ENCODE results near the gene DMGDH.
"Not testable (repeated sequence)": the region's sequence is repeated elsewhere in the genome, so short reads cannot be mapped to it uniquely, and the experiment has no call there.

DMGDH gene

DNA sequence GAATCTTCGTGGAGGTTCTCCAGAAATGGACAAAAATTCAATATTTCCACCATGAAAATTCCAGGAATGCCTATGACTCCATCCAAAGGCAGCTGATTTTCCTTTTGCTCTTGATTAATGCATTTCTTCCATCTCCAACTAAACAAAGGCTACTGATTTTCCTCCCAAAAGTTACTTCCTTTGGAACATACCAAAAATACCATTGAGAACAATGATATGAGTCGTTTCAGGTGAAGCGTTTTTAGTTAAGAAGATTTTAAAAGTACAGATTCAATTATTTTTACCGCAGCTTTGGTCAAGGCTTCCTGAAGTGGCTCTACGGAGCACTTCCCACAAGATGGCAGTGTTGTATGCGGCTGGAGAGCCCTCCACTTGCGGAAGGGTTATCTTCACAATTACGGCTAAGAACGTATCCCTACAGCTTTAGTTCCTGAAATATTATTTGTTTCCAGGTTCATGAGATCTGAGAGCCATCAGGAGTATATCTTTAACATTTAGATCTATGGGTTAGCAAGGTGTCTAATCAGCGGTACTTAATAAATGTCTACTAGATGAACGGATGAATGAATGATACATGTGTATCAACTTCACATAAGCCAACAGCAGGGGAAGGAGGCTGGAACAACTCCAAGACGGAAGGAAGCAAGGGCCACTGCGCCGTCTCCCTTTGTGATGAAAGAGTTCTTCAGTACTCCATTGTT lies 48.5 kb downstream of the DMGDH start:
- in situ Hi-C loops (cut with MboI; ENCODE audit: low sequenced_read_pairs) = no loop called here

DNA sequence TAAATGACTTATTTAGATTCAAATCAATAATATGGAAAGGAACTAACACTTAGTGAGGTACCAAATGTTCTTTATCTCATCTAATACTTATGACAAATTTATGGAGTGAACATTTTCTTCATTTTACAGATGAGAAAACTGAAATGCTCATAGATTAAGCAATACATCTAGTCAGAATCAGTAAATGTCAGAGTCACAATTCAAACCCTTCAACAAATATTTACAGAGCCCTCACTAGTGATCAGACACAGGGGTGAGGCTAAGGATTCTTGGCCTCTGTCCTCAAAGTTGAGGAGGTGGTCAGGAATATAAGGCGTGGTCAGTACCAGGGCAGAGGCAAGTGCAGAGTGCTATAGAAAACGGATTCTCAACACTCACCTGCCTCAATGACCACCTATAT lies 54.8 kb downstream of the DMGDH start:
- in situ Hi-C loops (cut with MboI; ENCODE audit: low sequenced_read_pairs) = no loop called here

- in situ Hi-C loops (cut with MboI; ENCODE audit: low sequenced_read_pairs) = no loop called here
These were observed 57.6 kb downstream of the DMGDH start for GRCh38 chr5:79011869-79012268.

DNA sequence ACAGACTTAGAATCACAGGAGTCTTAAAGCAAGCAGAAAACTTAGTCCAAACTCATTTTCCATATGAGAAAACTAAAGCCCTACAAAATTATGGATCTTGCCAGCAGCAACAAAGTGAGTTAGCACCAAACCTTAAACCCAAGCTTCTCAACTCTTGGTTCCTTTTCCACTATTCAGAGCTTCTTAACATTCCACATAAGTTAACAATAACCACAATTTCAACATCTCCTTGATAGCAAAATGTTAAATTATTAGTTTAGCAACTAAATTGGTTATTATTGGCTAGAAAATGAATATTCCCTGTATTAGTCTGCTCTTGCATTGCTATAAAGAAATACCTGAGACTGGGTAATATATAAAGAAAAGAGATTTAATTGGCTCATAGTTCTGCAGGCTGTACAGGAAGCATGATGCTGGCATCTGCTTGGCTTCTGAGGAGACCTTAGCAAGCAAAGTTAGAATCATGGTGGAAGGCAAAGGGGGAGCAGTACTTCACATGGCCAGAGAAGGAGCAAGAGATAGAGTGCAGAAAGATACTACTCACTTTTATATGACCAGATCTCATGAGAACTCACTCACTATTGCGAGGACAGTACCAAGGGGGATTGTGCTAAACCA lies 58.1 kb downstream of the DMGDH start:
- in situ Hi-C loops (cut with MboI; ENCODE audit: low sequenced_read_pairs) = no loop called here

- in situ Hi-C loops (cut with MboI; ENCODE audit: low sequenced_read_pairs) = no loop called here
These were observed 61.1 kb downstream of the DMGDH start for GRCh38 chr5:79008362-79008761.

- in situ Hi-C loops (cut with MboI; ENCODE audit: low sequenced_read_pairs) = no loop called here
These were observed 61.6 kb downstream of the DMGDH start for GRCh38 chr5:79007872-79008271.

DNA sequence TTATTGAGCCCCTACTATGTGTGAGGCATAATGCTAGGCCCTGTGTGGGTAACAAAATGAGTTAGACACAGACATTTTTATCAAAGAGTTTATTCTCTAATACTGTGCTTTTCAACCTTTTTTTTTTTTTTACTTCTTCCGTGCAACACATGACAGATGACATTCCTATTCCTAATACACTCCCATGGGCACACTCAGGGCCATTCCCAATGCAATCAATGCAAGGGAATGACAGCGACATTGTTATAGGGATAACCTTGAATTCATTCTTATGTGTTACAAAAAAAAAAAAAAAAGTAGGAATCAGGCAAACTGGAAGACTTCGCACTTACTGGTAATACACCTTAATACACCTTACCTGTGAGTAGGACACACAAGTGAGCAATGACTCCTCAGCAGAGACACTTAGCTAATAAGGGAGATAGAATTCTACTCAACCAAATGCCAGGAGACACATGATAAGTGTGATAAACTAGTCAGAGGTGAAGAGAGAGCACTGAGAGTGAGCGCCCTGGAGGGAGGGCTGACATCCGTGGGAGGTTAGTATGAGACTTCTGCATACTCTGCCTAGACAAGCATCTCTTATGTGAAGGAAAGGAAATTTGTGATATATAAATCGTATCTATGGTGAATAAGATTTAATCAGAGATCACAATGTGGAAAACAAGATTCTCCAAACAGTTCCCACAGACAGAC lies 63.4 kb downstream of the DMGDH start:
- in situ Hi-C loops (cut with MboI; ENCODE audit: low sequenced_read_pairs) = no loop called here

DNA sequence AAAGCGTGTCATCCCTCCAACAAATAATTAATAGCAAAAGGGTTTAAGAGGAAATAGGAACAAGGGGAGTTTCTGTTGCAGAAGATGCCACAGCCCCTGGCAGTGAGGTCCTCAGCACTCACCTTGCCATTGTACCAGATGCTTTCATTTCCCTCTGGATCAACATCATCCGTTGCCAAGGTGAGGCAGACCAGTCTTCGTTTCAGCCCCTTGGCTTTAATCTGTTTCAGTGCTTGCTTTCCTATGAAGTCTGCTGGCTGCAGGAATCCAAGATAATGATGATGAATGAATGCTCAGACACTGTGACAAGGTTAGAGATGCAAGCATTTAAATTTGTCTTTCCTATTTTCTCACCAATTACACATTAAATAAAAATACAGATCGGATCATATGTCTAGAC lies 64.3 kb downstream of the DMGDH start:
- in situ Hi-C loops (cut with MboI; ENCODE audit: low sequenced_read_pairs) = no loop called here

DNA sequence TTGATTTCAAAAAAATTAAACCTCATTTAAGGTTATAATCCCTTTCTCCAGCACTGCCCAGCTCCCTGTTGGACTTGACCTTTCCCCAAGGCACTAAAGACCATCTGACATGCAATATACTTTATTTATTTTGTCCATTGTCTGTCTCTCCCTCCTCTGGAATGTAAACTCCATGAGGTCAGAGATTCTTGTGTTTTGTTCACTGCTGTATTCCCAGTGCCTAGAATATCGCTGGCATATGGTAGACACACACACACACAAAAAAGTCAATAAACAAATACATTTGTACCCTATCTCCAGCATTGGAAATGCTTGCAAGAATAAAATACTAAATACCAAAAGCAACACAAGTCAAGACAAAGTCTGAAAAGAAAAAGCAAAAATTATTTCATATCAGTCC lies 67.1 kb downstream of the DMGDH start:
- in situ Hi-C loops (cut with MboI; ENCODE audit: low sequenced_read_pairs) = no loop called here

GRCh38 chr5:79001471-79001870 lies 68.0 kb downstream of the DMGDH start:
- in situ Hi-C loops (cut with MboI; ENCODE audit: low sequenced_read_pairs) = no loop called here

GRCh38 chr5:78997090-78997489 lies 72.4 kb downstream of the DMGDH start:
- in situ Hi-C loops (cut with MboI; ENCODE audit: low sequenced_read_pairs) = no loop called here

DNA sequence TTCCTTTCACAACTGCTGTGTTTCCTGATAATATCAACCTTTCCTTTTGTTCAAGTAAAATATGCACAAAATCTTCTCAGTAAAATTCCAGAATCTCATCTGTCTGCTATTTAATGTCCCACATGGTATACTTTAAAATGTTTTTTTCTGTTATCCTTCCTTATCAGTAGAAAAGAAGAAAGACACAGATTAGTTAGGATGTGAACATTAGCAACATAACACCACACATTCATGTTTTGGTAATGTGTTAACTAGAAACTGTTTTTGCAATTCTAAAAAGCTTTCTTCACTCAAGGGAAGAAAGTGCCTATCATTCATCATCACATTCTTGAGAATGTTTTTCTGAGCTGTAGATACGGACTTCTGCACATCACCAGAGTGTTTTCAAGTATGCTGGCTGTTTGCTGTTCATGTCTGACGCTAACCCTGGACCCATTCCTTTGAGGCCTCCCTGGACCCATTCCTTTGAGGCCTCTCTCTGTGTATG lies 73.9 kb downstream of the DMGDH start:
- in situ Hi-C loops (cut with MboI; ENCODE audit: low sequenced_read_pairs) = no loop called here

DNA sequence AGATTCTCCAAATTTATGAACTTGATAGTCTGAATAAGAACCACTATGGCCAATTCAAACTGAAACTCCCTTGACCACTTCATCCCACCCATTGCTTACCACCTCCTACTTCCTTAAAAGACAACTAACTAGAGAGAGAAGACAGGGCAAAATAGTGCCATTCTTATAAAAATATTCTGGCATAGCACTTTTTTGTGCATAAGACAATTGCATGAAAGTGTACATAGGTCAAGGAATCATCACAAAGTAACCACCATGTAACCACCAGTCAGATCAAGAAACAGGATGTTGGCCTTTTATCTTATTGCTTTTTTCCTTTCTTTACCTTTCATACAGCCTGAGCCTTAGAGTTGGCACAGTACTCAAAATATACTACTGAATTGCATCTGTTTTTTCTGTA lies 76.3 kb downstream of the DMGDH start:
- in situ Hi-C loops (cut with MboI; ENCODE audit: low sequenced_read_pairs) = no loop called here

GRCh38 chr5:78992146-78992545 lies 77.3 kb downstream of the DMGDH start:
- in situ Hi-C loops (cut with MboI; ENCODE audit: low sequenced_read_pairs) = no loop called here

GRCh38 chr5:78989080-78989479 lies 80.4 kb downstream of the DMGDH start:
- in situ Hi-C loops (cut with MboI; ENCODE audit: low sequenced_read_pairs) = no loop called here

DNA sequence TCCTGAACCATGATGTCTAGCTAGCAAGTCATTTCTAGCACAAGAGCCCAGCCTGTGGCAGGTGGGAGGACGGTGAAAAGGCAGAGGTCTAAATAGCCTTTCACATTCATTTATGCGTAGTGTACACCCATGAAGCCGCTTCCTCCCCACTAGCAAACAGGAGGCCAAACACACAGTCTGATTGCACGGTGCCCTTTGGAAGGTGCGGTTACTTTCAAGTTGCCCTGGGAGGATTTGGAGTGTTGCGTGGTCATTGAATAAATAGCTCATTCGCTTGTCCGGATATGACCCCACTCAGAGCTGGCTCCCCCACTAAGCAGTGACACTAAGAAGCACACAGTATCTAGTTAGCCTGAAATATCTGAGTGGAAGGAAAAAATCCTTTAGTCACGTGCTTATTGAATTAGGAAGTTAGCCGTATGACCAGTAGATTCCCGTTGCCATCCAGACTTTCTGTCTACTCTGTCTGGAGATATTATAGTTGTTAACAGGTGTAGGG lies 83.7 kb downstream of the DMGDH start:
- in situ Hi-C loops (cut with MboI; ENCODE audit: low sequenced_read_pairs) = no loop called here

DNA sequence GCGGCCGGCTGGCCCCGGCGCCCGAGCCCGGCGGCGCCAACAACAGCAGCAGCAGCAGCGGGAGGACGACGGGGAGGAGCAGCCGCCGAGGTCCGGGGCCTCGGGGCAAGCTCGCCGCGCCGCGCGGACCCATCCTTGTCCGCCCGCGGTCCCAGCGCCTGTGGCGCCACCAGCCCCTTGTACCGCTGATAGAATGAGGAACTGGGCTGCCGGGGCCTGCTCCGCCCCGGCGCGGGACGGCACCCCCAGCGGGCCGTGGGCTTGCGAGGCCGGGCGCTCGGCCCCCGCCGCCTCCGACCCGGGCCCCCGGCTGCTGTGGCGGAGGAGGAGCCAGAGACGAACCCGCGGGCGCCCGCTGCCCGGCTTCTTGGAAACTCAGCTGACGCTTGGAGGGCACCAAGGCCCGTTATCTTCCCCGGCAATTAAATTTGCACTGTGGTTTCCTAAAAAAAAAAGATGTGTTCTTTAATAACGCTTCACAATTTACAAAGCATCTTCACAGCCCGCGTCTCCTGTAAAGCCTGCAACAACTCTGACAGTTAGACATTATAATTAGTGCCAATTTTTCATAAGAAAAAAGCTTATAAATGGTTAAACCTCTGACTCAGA lies 84.3 kb downstream of the DMGDH start, which contains the start of gene ARSB:
TSS of gene ARSB (minus strand) at position 195 of the 609 bp plus-strand sequence. CDS start at position 133, 62 bp downstream.
- in situ Hi-C loops (cut with MboI; ENCODE audit: low sequenced_read_pairs) = no loop called here

GRCh38 chr5:78984439-78985115 lies 84.9 kb downstream of the DMGDH start:
- in situ Hi-C loops (cut with MboI; ENCODE audit: low sequenced_read_pairs) = no loop called here

DNA sequence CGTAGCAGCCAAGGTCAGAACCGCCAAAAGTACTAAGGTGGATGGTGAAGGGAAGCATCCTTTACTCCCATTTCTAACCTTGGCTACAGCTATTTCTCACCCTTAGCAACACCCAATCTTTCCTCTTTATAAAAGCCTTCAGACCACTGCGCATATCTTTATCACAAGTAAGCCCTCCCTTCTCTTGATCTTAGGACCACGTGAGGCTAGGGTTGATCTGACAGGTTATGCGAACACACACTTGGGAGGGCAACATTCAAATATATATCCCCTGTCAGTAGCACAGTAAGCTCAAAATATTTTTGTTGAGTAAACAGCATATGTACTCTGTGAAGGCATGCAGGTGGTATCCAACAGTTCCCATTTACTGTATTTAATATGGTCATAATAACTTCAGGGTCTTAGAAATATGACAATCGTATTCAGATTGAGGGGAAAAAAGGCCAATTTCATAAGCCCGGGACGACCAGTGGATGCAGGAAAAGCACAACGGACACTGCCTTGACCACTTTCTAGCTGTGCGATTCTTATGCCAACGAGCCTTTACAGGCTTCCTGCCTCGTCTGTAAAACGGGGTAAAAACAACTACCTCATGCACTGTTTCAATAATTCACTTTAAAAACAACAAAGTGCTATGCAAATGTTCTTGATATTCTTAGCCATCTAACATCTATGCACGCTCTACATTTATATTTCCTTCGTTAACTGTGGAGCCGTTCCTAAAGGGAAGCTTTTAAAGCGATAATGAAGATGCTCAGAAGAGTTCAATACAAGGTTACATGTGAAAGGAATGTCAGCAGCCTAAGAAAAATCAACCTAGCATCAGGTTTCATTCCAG lies 85.7 kb downstream of the DMGDH start:
- in situ Hi-C loops (cut with MboI; ENCODE audit: low sequenced_read_pairs) = no loop called here

DNA sequence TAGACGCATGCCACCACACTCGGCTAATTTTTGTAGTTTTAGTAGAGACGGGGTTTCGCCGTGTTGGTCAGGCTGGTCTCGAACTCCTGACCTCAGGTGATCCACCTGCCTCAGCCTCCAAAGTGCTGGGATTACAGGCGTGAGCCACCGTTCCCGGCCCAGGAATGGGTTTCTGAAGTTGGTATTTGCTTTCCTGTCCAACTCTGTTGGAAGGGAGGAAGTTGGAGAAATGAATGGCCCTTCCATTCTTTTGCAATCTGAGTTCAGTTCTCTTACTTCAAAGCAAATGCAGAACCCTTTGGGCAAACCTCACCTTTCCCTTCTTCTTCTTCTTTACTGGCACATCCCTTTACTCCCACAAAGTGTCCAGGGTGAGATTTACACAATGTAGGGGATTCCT lies 86.3 kb downstream of the DMGDH start:
- in situ Hi-C loops (cut with MboI; ENCODE audit: low sequenced_read_pairs) = not testable (repeated sequence)
